Measurements from ENCODE around the gene ZNF513. TPM values are rescaled to one million over a fixed set of nuclear protein-coding genes. Genes with fewer than 3 reads are reported as not detected.
A peak's percentile ranks its signal among the peaks of the same experiment; 100 is the strongest.

ZNF513 gene
- total RNA-seq, 1 experiment from 2014 or later, result 23.6 TPM

DNA sequence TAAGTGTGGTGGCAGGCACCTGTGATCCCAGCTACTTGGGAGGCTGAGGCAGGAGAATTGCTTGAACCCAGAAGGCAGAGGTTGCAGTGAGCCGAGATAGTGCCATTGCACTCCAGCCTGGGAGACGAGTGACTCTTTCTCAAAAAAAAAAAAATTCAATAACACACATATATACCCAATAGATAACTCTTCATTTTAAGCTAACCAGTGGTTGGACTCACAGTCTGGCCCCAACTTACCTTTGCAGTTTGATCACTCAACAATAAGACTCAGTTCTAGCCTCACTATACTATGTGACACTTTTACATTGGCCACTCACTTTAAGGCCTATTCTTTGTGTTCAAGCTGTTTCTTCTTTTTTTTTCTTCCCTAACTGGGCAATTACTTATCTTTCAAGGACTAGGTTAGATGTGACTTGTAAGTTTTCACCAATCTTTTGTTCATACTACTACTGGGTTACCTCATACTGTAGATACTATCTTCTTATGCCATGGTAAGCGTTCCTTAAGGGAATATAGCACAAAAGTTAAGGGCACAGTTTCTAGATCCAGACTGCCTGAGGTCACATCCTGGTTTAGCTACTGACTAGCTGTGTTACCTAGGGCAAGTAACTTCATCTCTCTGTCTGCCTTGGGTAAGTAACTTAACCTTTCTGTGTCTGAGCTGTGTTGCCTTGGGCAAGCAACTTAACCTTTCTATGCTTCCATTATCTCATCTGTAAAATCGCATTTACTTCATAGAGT lies 17.7 kb downstream of the ZNF513 start (continued):
- TF ChIP-seq ESRRA (CRISPR knock-in tag; IDR thresholded peaks at IDR 0.05; ENCODE audit: borderline replicate concordance) (no peak), E2F5 (CRISPR knock-in tag; IDR thresholded peaks at IDR 0.05) (no peak)
- TF ChIP-seq, protein P1, sequence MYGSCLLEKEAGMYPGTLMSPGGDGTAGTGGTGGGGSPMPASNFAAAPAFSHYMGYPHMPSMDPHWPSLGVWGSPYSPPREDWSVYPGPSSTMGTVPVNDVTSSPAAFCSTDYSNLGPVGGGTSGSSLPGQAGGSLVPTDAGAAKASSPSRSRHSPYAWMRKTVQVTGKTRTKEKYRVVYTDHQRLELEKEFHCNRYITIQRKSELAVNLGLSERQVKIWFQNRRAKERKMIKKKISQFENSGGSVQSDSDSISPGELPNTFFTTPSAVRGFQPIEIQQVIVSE (CRISPR knock-in tag; IDR thresholded peaks at IDR 0.05; ENCODE audit: borderline replicate concordance), result no peak
- TF ChIP-seq, protein P2, sequence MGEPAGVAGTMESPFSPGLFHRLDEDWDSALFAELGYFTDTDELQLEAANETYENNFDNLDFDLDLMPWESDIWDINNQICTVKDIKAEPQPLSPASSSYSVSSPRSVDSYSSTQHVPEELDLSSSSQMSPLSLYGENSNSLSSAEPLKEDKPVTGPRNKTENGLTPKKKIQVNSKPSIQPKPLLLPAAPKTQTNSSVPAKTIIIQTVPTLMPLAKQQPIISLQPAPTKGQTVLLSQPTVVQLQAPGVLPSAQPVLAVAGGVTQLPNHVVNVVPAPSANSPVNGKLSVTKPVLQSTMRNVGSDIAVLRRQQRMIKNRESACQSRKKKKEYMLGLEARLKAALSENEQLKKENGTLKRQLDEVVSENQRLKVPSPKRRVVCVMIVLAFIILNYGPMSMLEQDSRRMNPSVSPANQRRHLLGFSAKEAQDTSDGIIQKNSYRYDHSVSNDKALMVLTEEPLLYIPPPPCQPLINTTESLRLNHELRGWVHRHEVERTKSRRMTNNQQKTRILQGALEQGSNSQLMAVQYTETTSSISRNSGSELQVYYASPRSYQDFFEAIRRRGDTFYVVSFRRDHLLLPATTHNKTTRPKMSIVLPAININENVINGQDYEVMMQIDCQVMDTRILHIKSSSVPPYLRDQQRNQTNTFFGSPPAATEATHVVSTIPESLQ (CRISPR knock-in tag; IDR thresholded peaks at IDR 0.05), result no peak

GRCh38 chr2:27356382-27357181 lies 24.0 kb downstream of the ZNF513 start, which contains the start of gene GTF3C2:
TSS of gene GTF3C2 (minus strand) at chr2:27356764. CDS start at chr2:27343554, 13,210 bp downstream.
- ATAC-seq (peak; percentile 91), DNase-seq (ENCODE audit: low spot score) (peak; percentile 95)
- H3K27me3 Mint-ChIP-seq (ENCODE audit: low read depth), result no peaks in the 10 kb centered on the region
- peak within 1 kb of the TSS; percentile 100 for H3K27ac Mint-ChIP-seq
- peaks cover 12% of the 10 kb centered on the region for H3K36me3 Mint-ChIP-seq
- ChIA-PET POLR2A (interaction anchor here (0.6 to 2.3 kb wide), 11 partner anchors 13 to 340 kb away, joined by 3 to 13 read pairs (median 4); partner anchors contain the start of genes CAD, EIF2B4, SLC30A3 and SNX17), CTCF (interaction anchor here (1.3 to 1.9 kb wide), 3 partner anchors 13 to 53 kb away, joined by 3 to 14 read pairs (median 5); partner anchors contain the start of genes EIF2B4 and ZNF513)
- H3K4me3 Mint-ChIP-seq, result peak within 1 kb of the TSS; percentile 93
- peaks cover 41% of the 10 kb centered on the region for H3K4me1 Mint-ChIP-seq
- peaks cover 8% of the 10 kb centered on the region for H3K9me3 Mint-ChIP-seq
- TF ChIP-seq CREM (CRISPR knock-in tag; IDR thresholded peaks at IDR 0.05) (peak; percentile 97), NR1H2 (CRISPR knock-in tag; IDR thresholded peaks at IDR 0.05) (no peak), MYBL2 (CRISPR knock-in tag; IDR thresholded peaks at IDR 0.05) (peak; percentile 73; the same call in 1 of the 2 replicates), KAT7 (CRISPR knock-in tag; IDR thresholded peaks at IDR 0.05; ENCODE audit: borderline replicate concordance) (peak; percentile 34; the same call in 1 of the 2 replicates), RELA (CRISPR knock-in tag; IDR thresholded peaks at IDR 0.05; ENCODE audit: borderline replicate concordance) (peak; percentile 52; the same call in 1 of the 2 replicates), CBFB (CRISPR knock-in tag; IDR thresholded peaks at IDR 0.05; ENCODE audit: low read depth) (peak; percentile 95; the same call in 1 of the 2 replicates), ZBTB21 (CRISPR knock-in tag; IDR thresholded peaks at IDR 0.05; ENCODE audit: borderline replicate concordance) (peak; percentile 74; the same call in 1 of the 2 replicates), ZNF232 (CRISPR knock-in tag; IDR thresholded peaks at IDR 0.05) (peak; percentile 47; the same call in 1 of the 2 replicates), ZNF512 (CRISPR knock-in tag; IDR thresholded peaks at IDR 0.05; ENCODE audit: borderline replicate concordance) (no peak), IRF1 (CRISPR knock-in tag; IDR thresholded peaks at IDR 0.05) (peak; percentile 33; the same call in 1 of the 2 replicates), PRRX2 (CRISPR knock-in tag; IDR thresholded peaks at IDR 0.05) (no peak), SMAD4 (CRISPR knock-in tag; IDR thresholded peaks at IDR 0.05) (0 out of 2 replicates have a peak, but pooled peaks have one; percentile 47), ZSCAN18 (CRISPR knock-in tag; IDR thresholded peaks at IDR 0.05) (no peak), SP1 (CRISPR knock-in tag; conservative IDR thresholded peaks at IDR 0.05) (peak; percentile 85), SOX15 (CRISPR knock-in tag; IDR thresholded peaks at IDR 0.05) (no peak), ELF4 (CRISPR knock-in tag; IDR thresholded peaks at IDR 0.05; ENCODE audit: low read depth) (no peak)
- TF ChIP-seq, protein P3, sequence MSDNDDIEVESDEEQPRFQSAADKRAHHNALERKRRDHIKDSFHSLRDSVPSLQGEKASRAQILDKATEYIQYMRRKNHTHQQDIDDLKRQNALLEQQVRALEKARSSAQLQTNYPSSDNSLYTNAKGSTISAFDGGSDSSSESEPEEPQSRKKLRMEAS (CRISPR knock-in tag; IDR thresholded peaks at IDR 0.05), result peak; percentile 95
- TF ChIP-seq, protein P4, sequence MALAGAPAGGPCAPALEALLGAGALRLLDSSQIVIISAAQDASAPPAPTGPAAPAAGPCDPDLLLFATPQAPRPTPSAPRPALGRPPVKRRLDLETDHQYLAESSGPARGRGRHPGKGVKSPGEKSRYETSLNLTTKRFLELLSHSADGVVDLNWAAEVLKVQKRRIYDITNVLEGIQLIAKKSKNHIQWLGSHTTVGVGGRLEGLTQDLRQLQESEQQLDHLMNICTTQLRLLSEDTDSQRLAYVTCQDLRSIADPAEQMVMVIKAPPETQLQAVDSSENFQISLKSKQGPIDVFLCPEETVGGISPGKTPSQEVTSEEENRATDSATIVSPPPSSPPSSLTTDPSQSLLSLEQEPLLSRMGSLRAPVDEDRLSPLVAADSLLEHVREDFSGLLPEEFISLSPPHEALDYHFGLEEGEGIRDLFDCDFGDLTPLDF (CRISPR knock-in tag; IDR thresholded peaks at IDR 0.05), result 0 out of 2 replicates have a peak, but pooled peaks have one; percentile 44

Measured in WTC11 (cell line).